DOHH2 (cell line): ENCODE results near the gene ADIPOQ.
"Not testable (repeated sequence)": the region's sequence is repeated elsewhere in the genome, so short reads cannot be mapped to it uniquely, and the experiment has no call there.

Experiments
- H3F3A ChIP-seq: fragments of 200-600 bp; sonication (generic), shearing (Covaris generic); 2 replicates; pipeline ENCODE4 v1.6.0; 2016; ENCODE audit warnings: antibody characterized with exemption, mild to moderate bottlenecking; ENCODE audit not compliant: control insufficient read depth, insufficient read depth
- H3K27ac ChIP-seq: fragments of 200-600 bp; sonication (generic); 2 replicates; pipeline ENCODE4 v1.5.1; 2014; ENCODE audit warnings: low read depth, mild to moderate bottlenecking, low read length, moderate library complexity
- H3K27me3 ChIP-seq: fragments of 200-600 bp; sonication (generic); 2 replicates; pipeline ENCODE4 v1.6.1; 2014; ENCODE audit warnings: mild to moderate bottlenecking, low read length, mixed read lengths; ENCODE audit not compliant: control insufficient read depth
- H3K36me3 ChIP-seq: fragments of 200-600 bp; sonication (generic); 2 replicates; pipeline ENCODE4 v1.6.1; 2014; ENCODE audit warnings: mild to moderate bottlenecking, low read length, moderate library complexity, mixed read lengths; ENCODE audit not compliant: control insufficient read depth
- H3K4me1 ChIP-seq: fragments of 200-600 bp; sonication (generic); 2 replicates; pipeline ENCODE4 v1.6.1; 2014; ENCODE audit warnings: mild to moderate bottlenecking, low read length, mixed read lengths; ENCODE audit not compliant: control insufficient read depth
- H3K4me2 ChIP-seq: fragments of 200-600 bp; sonication (generic); 2 replicates; pipeline ENCODE4 v1.6.0; 2014; ENCODE audit warnings: mild to moderate bottlenecking, low read length, moderate library complexity
- H3K4me3 ChIP-seq: fragments of 200-600 bp; sonication (generic); 2 replicates; pipeline ENCODE4 v1.5.1; 2014; ENCODE audit warnings: mild to moderate bottlenecking, low read length, mixed read lengths
- H3K79me2 ChIP-seq: fragments of 200-600 bp; sonication (generic); 2 replicates; pipeline ENCODE4 v1.6.1; 2014; ENCODE audit warnings: mild to moderate bottlenecking, low read length, mixed read lengths; ENCODE audit not compliant: control insufficient read depth
- H3K9me2 ChIP-seq: fragments of 200-600 bp; sonication (generic); replicated peaks from 2 replicates; pipeline ENCODE4 v1.6.1; 2014; ENCODE audit warnings: mild to moderate bottlenecking, low read length, mixed read lengths; ENCODE audit not compliant: control insufficient read depth
- H3K9me3 ChIP-seq: fragments of 200-600 bp; sonication (generic); 2 replicates; pipeline ENCODE4 v1.6.1; 2014; ENCODE audit warnings: antibody characterized with exemption, low read length, mixed read lengths; ENCODE audit not compliant: control insufficient read depth, insufficient read depth
- H4K20me1 ChIP-seq: fragments of 200-600 bp; sonication (generic); 2 replicates; pipeline ENCODE4 v1.6.0; 2014; ENCODE audit warnings: low read depth, mild to moderate bottlenecking, antibody characterized with exemption, low read length, moderate library complexity; ENCODE audit not compliant: control insufficient read depth, insufficient read depth
- EZH2phosphoT487 ChIP-seq: fragments of 200-600 bp; sonication (generic); IDR thresholded peaks from 2 replicates; pipeline ENCODE4 v1.6.1; 2017; ENCODE audit warnings: borderline replicate concordance, mild to moderate bottlenecking, antibody characterized with exemption, low read length, moderate library complexity, mixed read lengths
- TF ChIP-seq, protein P1 (sequence below): fragments of 200-600 bp; sonication (generic); IDR thresholded peaks from one replicate; pipeline ENCODE4 v1.5.1; 2014; ENCODE audit warnings: antibody characterized with exemption, mild to moderate bottlenecking, low read depth, low read length; ENCODE audit not compliant: poor library complexity, severe bottlenecking

ADIPOQ gene

GRCh38 chr3:186869253-186870100, 27.0 kb downstream of the ADIPOQ start:
- Histone ChIP-seq H3K4me3 (no peak overlapping the region), H3K9me3 (no peaks in the 10 kb centered on the region), H3K79me2 (no peaks in the 10 kb centered on the region), H3K9me2 (no peaks in the 10 kb centered on the region), H4K20me1 (no peaks in the 10 kb centered on the region), H3K36me3 (no peaks in the 10 kb centered on the region), H3F3A (no peaks in the 10 kb centered on the region), H3K27ac (no peak overlapping the region), H3K4me1 (peaks cover 14% of the 10 kb centered on the region), H3K4me2 (no peak overlapping the region), H3K27me3 (no peaks in the 10 kb centered on the region)
- TF ChIP-seq, protein P1, sequence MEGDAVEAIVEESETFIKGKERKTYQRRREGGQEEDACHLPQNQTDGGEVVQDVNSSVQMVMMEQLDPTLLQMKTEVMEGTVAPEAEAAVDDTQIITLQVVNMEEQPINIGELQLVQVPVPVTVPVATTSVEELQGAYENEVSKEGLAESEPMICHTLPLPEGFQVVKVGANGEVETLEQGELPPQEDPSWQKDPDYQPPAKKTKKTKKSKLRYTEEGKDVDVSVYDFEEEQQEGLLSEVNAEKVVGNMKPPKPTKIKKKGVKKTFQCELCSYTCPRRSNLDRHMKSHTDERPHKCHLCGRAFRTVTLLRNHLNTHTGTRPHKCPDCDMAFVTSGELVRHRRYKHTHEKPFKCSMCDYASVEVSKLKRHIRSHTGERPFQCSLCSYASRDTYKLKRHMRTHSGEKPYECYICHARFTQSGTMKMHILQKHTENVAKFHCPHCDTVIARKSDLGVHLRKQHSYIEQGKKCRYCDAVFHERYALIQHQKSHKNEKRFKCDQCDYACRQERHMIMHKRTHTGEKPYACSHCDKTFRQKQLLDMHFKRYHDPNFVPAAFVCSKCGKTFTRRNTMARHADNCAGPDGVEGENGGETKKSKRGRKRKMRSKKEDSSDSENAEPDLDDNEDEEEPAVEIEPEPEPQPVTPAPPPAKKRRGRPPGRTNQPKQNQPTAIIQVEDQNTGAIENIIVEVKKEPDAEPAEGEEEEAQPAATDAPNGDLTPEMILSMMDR = no peak

GRCh38 chr3:186870421-186871201, 28.1 kb downstream of the ADIPOQ start:
- Histone ChIP-seq H4K20me1 (no peaks in the 10 kb centered on the region), H3K36me3 (no peaks in the 10 kb centered on the region), H3K4me1 (peaks cover 14% of the 10 kb centered on the region), H3K9me3 (no peaks in the 10 kb centered on the region), H3K27ac (no peak overlapping the region), H3K9me2 (no peaks in the 10 kb centered on the region), H3K27me3 (no peaks in the 10 kb centered on the region), H3F3A (no peaks in the 10 kb centered on the region), H3K79me2 (no peaks in the 10 kb centered on the region), H3K4me3 (0 out of 2 replicates have a peak overlapping the region, but pooled peaks have one; percentile 15), H3K4me2 (peak overlapping the region; percentile 41)
- TF ChIP-seq, protein P1 = no peak
- TF ChIP-seq EZH2phosphoT487 = no peak

- Histone ChIP-seq H3K4me3 (peak overlapping the region; percentile 15; the same call in 1 of the 2 replicates), H3F3A (no peaks in the 10 kb centered on the region), H3K36me3 (no peaks in the 10 kb centered on the region), H3K4me1 (peaks cover 14% of the 10 kb centered on the region), H3K27ac (no peak overlapping the region), H3K27me3 (no peaks in the 10 kb centered on the region), H3K9me2 (no peaks in the 10 kb centered on the region), H4K20me1 (no peaks in the 10 kb centered on the region), H3K4me2 (peak overlapping the region; percentile 41), H3K79me2 (no peaks in the 10 kb centered on the region), H3K9me3 (no peaks in the 10 kb centered on the region)
- TF ChIP-seq, protein P1 = no peak
- no peak for TF ChIP-seq EZH2phosphoT487
These were observed 29.0 kb downstream of the ADIPOQ start for GRCh38 chr3:186871403-186871924.

DNA sequence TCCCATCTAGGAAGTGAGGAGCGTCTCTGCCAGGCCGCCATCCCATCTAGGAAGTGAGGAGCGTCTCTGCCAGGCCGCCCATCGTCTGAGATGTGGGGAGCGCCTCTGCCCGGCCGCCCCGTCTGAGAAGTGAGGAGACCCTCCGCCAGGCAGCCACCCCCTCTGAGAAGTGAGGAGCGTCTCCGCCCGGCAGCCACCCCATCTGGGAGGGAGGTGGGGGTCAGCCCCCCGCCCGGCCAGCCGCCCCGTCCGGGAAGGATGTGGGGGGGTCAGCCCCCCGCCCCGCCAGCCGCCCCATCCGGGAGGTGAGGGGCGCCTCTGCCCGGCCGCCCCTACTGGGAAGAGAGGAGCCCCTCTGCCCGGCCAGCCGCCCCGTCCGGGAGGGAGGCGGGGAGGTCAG, 31.3 kb downstream of the ADIPOQ start:
- not testable (repeated sequence) for H3K4me3 ChIP-seq, H3K79me2 ChIP-seq, H3K4me2 ChIP-seq, H4K20me1 ChIP-seq, H3K27ac ChIP-seq, H3K27me3 ChIP-seq, H3K9me3 ChIP-seq, H3F3A ChIP-seq, H3K9me2 ChIP-seq, H3K36me3 ChIP-seq
- H3K4me1 ChIP-seq = peaks cover 14% of the 10 kb centered on the region

- not testable (repeated sequence) for H3K27me3 ChIP-seq, H3K4me3 ChIP-seq, H3F3A ChIP-seq, H3K9me2 ChIP-seq, H3K9me3 ChIP-seq, H3K27ac ChIP-seq, H4K20me1 ChIP-seq, H3K4me2 ChIP-seq, H3K79me2 ChIP-seq, H3K36me3 ChIP-seq
- peaks cover 14% of the 10 kb centered on the region for H3K4me1 ChIP-seq
These were observed 31.7 kb downstream of the ADIPOQ start for GRCh38 chr3:186874216-186874615.
